Lower leg skin (tissue), 4 donors: ENCODE data around the gene ANKRD13B. TPM values are rescaled to one million over a fixed set of nuclear protein-coding genes. Genes with fewer than 3 reads are reported as not detected.

ENCODE experiments used
- DNase-seq, 2 donors: peaks; one replicate each; pipeline ENCODE4 v3.0.0-alpha.2; 2019; ENCODE audit warnings: low spot score in 2 of 2
- H3K4me3 ChIP-seq: fragments of 200-600 bp; sonication (generic); 2 replicates; pipeline ENCODE4 v1.5.1; 2017; ENCODE audit warnings: mild to moderate bottlenecking, low read depth; ENCODE audit not compliant: poor library complexity, severe bottlenecking
- POLR2A ChIP-seq, 2 donors: fragments of 450-650 bp; IDR thresholded peaks; one replicate each; pipeline ENCODE4 v1.6.1; 2016 to 2017; ENCODE audit warnings: antibody characterized with exemption in 2 of 2, mild to moderate bottlenecking in 1 of 2, moderate library complexity in 1 of 2
- WGBS, 2 donors: methylation state at CpG; one replicate each; pipeline ENCODE4 v1.1.5; 2018; 5-methylcytosine and 5-hydroxymethylcytosine counted together
- intact Hi-C: fragments of 100-400 bp; cut with DNase I; formaldehyde crosslinking; loops from one replicate; pipeline ENCODE4 v1.15.0; 2023; ENCODE audit warnings: low total_unique reads
- total RNA-seq, 4 donors: library from RNA; depleted of rRNA; stranded (reverse); fragments of >200 nt; gene quantifications; one replicate each; pipeline ENCODE4 v1.1.0, GENCODE V29; 2016
- TF ChIP-seq, protein P1 (sequence below), 3 donors: fragments of 450-650 bp; IDR thresholded peaks; one replicate each; pipeline ENCODE4 v1.5.1; 2016; ENCODE audit warnings: antibody characterized with exemption in 3 of 3, mild to moderate bottlenecking in 3 of 3, moderate library complexity in 2 of 3

ANKRD13B gene
- total RNA-seq, 4 donors from 2014 or later = 8.1 to 18.8 (median 11.7) TPM

GRCh38 chr17:29615492-29616299 lies 22.8 kb downstream of the ANKRD13B start:
- intact Hi-C loops = no loop called here
- WGBS, 2 donors = 5 to 7% methylated on average over 44 to 59 of the region's 74 CpGs
- DNase-seq = peak; percentile 86 to 97
- TF ChIP-seq, protein P1, sequence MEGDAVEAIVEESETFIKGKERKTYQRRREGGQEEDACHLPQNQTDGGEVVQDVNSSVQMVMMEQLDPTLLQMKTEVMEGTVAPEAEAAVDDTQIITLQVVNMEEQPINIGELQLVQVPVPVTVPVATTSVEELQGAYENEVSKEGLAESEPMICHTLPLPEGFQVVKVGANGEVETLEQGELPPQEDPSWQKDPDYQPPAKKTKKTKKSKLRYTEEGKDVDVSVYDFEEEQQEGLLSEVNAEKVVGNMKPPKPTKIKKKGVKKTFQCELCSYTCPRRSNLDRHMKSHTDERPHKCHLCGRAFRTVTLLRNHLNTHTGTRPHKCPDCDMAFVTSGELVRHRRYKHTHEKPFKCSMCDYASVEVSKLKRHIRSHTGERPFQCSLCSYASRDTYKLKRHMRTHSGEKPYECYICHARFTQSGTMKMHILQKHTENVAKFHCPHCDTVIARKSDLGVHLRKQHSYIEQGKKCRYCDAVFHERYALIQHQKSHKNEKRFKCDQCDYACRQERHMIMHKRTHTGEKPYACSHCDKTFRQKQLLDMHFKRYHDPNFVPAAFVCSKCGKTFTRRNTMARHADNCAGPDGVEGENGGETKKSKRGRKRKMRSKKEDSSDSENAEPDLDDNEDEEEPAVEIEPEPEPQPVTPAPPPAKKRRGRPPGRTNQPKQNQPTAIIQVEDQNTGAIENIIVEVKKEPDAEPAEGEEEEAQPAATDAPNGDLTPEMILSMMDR (IDR thresholded peaks at IDR 0.05) = no peak
- no peak for TF ChIP-seq POLR2A (IDR thresholded peaks at IDR 0.05)
- H3K4me3 ChIP-seq = no peak overlapping the region

DNA sequence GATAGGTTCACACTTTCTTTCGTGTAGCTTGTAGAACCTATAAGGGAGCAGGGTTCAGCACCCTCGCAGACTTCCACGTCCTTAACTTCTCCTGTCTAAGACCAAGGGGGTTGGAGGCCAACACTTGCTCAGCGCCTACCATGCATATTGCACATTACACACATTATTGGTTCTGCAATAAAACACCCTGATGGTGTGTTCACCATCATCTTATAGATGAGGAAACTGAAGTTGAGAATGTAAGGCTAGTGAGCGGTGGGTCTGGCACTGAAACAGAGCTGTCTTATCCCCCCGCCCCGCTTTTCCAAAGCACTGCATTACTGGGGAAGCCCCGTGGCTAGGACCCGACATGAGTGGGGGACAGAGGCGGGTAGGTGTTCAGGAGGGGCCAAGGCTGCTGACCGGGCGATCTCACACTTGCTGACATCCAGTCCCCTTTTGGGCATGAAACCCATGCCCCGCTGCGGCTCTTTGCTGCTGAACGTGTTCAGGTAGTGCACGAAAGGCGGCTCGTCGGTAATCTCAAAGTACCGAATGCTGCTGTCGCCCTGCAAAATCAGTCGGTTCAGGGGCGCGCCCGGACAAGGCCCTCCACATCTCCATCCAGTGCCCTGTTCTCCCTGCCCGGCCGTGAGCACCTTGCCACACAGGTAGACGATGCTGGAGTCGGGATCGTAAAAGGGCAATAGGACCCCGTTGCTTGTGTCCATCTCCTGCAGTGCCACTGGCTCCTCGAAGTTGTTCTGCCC lies 23.5 kb downstream of the ANKRD13B start:
- H3K4me3 ChIP-seq = no peak overlapping the region
- intact Hi-C loops = no loop called here
- WGBS, 2 donors = 25 to 27% methylated on average over 26 to 32 of the region's 32 CpGs
- DNase-seq = peak in 1 of 2 donors; percentile 86
- TF ChIP-seq, protein P1 (IDR thresholded peaks at IDR 0.05) = no peak
- TF ChIP-seq POLR2A (IDR thresholded peaks at IDR 0.05) = no peak

DNA sequence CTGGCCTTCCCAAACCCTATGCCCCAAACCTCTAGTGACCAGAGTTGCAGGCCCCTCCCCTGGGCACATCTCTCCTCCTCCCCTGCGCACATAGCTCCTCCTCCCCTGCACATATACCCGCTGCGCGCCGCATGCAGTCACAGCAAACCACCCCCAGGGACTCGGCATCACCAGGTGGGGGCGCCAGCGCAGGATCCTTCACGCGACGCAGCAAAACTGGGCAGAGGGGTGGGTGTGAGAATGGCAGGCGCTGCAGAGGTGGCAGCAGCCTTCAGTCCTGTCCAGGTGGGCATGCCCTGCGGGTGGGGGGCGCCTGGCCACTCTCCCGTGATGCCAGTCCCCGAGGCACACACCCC lies 24.2 kb downstream of the ANKRD13B start:
- 2 to 20% methylated on average over 12 to 14 of the region's 16 CpGs for WGBS, 2 donors
- no peak overlapping the region for H3K4me3 ChIP-seq
- peak; percentile 68 to 96 for DNase-seq
- intact Hi-C loops = no loop called here
- TF ChIP-seq POLR2A (IDR thresholded peaks at IDR 0.05) = no peak
- TF ChIP-seq, protein P1 (IDR thresholded peaks at IDR 0.05) = peak in 1 of 3 donors; percentile 31

GRCh38 chr17:29617481-29618271 lies 24.7 kb downstream of the ANKRD13B start:
- peak; percentile 56 to 94 for DNase-seq
- intact Hi-C loops = no loop called here
- TF ChIP-seq, protein P1 (IDR thresholded peaks at IDR 0.05) = peak in 1 of 3 donors; percentile 44
- TF ChIP-seq POLR2A (IDR thresholded peaks at IDR 0.05) = no peak
- 6 to 9% methylated on average over 47 to 50 of the region's 68 CpGs for WGBS, 2 donors
- no peak overlapping the region for H3K4me3 ChIP-seq

DNA sequence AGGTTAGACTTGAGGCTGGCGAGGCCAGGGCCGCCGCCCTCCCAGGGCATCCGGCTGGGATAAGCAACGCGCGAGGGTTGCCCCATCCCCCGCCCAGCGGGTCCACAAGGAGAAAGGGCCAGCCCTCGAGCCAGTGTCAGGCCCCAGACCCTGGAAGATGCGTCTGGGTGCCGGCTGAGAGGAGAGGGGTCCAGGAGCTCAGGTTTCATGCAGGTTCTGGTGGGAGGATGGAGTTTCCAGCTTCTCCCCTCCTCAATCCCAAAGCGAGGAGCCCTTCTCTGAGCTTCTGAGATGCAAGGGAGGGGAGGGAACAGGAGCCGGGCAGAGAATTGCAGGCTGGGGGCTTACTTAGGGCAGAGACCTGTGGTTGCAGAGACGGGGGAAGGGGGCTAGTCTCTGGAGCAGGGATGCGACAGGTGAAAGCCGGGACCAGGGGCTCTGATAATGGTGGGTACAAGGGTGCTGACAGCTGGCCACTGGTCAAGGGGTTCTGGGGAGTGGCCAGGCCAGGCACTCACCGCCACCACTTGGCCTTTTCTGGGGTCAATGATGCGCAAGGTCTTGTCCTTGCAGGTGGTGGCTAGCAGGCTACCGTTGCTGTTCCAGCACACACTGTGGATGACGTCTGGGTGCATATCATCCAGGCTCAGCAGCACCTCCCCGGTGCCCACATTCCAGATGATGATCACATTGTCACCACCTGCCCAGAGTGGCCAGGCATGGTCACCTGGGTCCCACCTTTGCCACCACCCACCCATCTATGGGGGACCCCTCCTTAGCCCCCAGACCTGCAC lies 25.5 kb downstream of the ANKRD13B start:
- no peak for DNase-seq
- 48 to 54% methylated on average over 22 of the region's 22 CpGs for WGBS, 2 donors
- no peak overlapping the region for H3K4me3 ChIP-seq
- intact Hi-C loops = no loop called here
- no peak for TF ChIP-seq POLR2A (IDR thresholded peaks at IDR 0.05)
- TF ChIP-seq, protein P1 (IDR thresholded peaks at IDR 0.05) = no peak
